H1 (cell line): Measurements from ENCODE around the gene PDGFA. TPM values are rescaled to one million over a fixed set of nuclear protein-coding genes. Genes with fewer than 3 reads are reported as not detected.

Source experiments
- POLR2AphosphoS5 ChIP-seq: IDR thresholded peaks from 2 replicates; pipeline ENCODE4 v1.6.1; 2011; ENCODE audit warnings: low read depth, low read length
- polyA plus RNA-seq, 7 experiments: library from polyadenylated mRNA; depleted of rRNA in 3 of 7; stranded (reverse) in 5 of 7; unstranded in 2 of 7; fragments of >200 nt in 5 of 7; fragments of 200-250 nt in 2 of 7; gene quantifications; 1 replicate in 5 of 7; 2 replicates in 1 of 7; 4 replicates in 1 of 7; pipeline versions ENCODE4 v1.2.1 to v1.2.3, GENCODE V29; 2011 to 2013; ENCODE audit warnings: missing spikeins in 2 of 7, mixed read lengths in 2 of 7
- total RNA-seq: library from RNA; stranded (reverse); fragmentation: NEBNext Ultra II Directional; extraction: Animal tissue kit (Norgen Biotek cat#: 25700); gene quantifications from 2 replicates; pipeline ENCODE4 v1.2.1, GENCODE V29; 2021
- TF ChIP-seq, protein P1 (sequence below): IDR thresholded peaks from 2 replicates; pipeline ENCODE4 v1.6.1; 2011; ENCODE audit warnings: low read length, improper control_type of control experiment

The PDGFA gene
- total and polyA plus RNA-seq, 2 of the 8 experiments (the other 6 are each of a cell fraction or from before 2014, with no cell fraction given): 21.1 to 43.0 TPM

DNA sequence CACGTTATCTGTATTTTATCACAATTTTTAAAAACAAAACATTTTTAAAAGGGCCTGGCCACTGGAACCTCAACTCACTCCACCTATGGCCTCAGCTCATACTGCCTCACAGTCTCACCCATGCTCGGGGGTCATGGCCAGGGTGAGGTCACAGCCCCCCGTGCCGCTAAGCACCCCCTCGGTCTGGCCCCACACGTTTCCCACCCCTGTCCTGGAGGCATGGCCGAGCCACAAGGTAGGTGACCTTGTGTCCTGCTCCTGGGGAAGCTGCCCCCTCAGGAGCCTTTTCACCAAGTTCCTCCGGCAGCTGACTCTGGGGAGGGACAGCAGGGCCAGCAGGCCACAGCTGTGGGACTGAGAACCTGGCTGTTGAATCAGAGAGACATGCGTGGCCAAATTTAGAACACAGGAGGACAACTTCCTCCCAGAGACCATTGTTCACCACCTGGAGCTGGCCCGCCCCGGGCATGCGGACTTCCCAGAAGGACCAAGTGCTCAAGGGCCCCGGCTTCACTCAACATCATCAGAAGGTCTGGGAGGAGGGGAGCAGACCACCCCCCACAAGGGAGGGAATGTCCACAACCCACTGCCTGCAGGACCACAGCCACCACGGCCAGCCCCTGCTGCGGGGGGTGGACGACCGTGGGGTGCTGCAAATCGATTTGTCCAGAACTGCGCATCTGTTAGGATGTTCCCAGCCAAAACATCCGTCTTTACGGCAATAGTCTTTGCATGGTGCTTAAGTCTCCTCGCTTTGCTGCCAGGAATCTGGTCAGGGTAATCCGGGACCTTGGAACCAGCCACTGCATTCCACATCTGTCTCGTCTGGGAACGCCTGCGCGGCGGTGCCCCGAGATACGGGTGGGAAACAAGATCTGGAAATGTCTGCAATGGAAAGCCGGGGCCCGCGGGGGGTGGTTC, 48.6 kb upstream of the PDGFA start (continued):
- TF ChIP-seq, protein P1, sequence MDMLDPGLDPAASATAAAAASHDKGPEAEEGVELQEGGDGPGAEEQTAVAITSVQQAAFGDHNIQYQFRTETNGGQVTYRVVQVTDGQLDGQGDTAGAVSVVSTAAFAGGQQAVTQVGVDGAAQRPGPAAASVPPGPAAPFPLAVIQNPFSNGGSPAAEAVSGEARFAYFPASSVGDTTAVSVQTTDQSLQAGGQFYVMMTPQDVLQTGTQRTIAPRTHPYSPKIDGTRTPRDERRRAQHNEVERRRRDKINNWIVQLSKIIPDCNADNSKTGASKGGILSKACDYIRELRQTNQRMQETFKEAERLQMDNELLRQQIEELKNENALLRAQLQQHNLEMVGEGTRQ: no peak
- no peak for TF ChIP-seq POLR2AphosphoS5
